ENCODE data around the gene BLM. TPM values are rescaled to one million over a fixed set of nuclear protein-coding genes. Genes with fewer than 3 reads are reported as not detected.

Gene BLM
- total and polyA plus RNA-seq, 7 experiments from 2014 or later = 2.8 to 53.1 (median 6.3) TPM

GRCh38 chr15:90857337-90857736 lies 140.2 kb downstream of the BLM start:
- ATAC-seq = no peak
- Histone ChIP-seq H3K27me3 (ENCODE audit: control insufficient read depth in 2 of 2, insufficient read depth in 2 of 2, low read length in 2 of 2) (no peaks in the 10 kb centered on the region), H3K27ac (ENCODE audit: low read depth, low read length) (no peak overlapping the region), H3K9me3 (ENCODE audit: control insufficient read depth in 2 of 3, low read length in 3 of 3) (no peaks in the 10 kb centered on the region), H3K36me3 (ENCODE audit: control insufficient read depth in 2 of 3, insufficient read depth in 3 of 3, low read length in 3 of 3) (no peaks in the 10 kb centered on the region), H3K4me1 (ENCODE audit: control insufficient read depth in 2 of 2, insufficient read depth in 2 of 2, low read length in 2 of 2) (peaks cover 11 to 15% of the 10 kb centered on the region in 2 donors), H3K4me3 (ENCODE audit: low read length) (no peak overlapping the region)
- DNase-seq = no peak
- CTCF ChIA-PET = no interaction called here
- Mint-ChIP-seq H3K27ac (peak overlapping the region in 5 of 9 donors; percentile 41 to 84 (median 73)), H3K4me3 (peak overlapping the region in 1 of 10 donors; percentile 35), H3K27me3 (no peaks in the 10 kb centered on the region), H3K4me1 (peaks cover 10 to 78% (median 29%) of the 10 kb centered on the region in 7 donors), H3K36me3 (peaks cover 0 to 20% (median 0%) of the 10 kb centered on the region in 5 donors), H3K9me3 (peaks cover 0 to 2% (median 0%) of the 10 kb centered on the region in 11 donors)
- intact Hi-C loops (cut with micrococcal nuclease) = loop anchor here (2.0 to 10.0 kb wide), 3 partner anchors 13 to 453 kb away; no protein-coding TSS in a partner anchor
- POLR2A ChIA-PET = no interaction called here

GRCh38 chr15:90857883-90858443 lies 140.8 kb downstream of the BLM start:
- Mint-ChIP-seq H3K27me3 (no peaks in the 10 kb centered on the region), H3K27ac (peak overlapping the region in 4 of 9 donors; percentile 15 to 76 (median 38)), H3K4me3 (peak overlapping the region in 1 of 10 donors; percentile 28), H3K36me3 (peaks cover 0 to 17% (median 0%) of the 10 kb centered on the region in 5 donors), H3K9me3 (peaks cover 0 to 2% (median 0%) of the 10 kb centered on the region in 11 donors), H3K4me1 (peaks cover 7 to 77% (median 25%) of the 10 kb centered on the region in 7 donors)
- no peak for ATAC-seq
- DNase-seq = no peak
- Histone ChIP-seq H3K27me3 (ENCODE audit: control insufficient read depth in 2 of 2, insufficient read depth in 2 of 2, low read length in 2 of 2) (no peaks in the 10 kb centered on the region), H3K4me1 (ENCODE audit: control insufficient read depth in 2 of 2, insufficient read depth in 2 of 2, low read length in 2 of 2) (peaks cover 8 to 9% of the 10 kb centered on the region in 2 donors), H3K4me3 (ENCODE audit: low read length) (no peak overlapping the region), H3K27ac (ENCODE audit: low read depth, low read length) (no peak overlapping the region), H3K36me3 (ENCODE audit: control insufficient read depth in 2 of 3, insufficient read depth in 3 of 3, low read length in 3 of 3) (no peaks in the 10 kb centered on the region), H3K9me3 (ENCODE audit: control insufficient read depth in 2 of 3, low read length in 3 of 3) (no peaks in the 10 kb centered on the region)
- ChIA-PET POLR2A (no interaction called here), CTCF (no interaction called here)
- intact Hi-C loops (cut with micrococcal nuclease) = loop anchor here (2.0 to 10.0 kb wide), 3 partner anchors 13 to 453 kb away; no protein-coding TSS in a partner anchor

- peak overlapping the region in 3 of 9 donors; percentile 51 to 76 (median 69) for H3K27ac Mint-ChIP-seq
- peaks cover 8 to 9% of the 10 kb centered on the region in 2 donors for H3K4me1 ChIP-seq (ENCODE audit: control insufficient read depth in 2 of 2, insufficient read depth in 2 of 2, low read length in 2 of 2)
- no peaks in the 10 kb centered on the region for H3K27me3 ChIP-seq (ENCODE audit: control insufficient read depth in 2 of 2, insufficient read depth in 2 of 2, low read length in 2 of 2)
- H3K27ac ChIP-seq (ENCODE audit: low read depth, low read length) = no peak overlapping the region
- POLR2A ChIA-PET = interaction anchor here (0.7 to 1.2 kb wide), 3 partner anchors 8 to 502 kb away, joined by 3 read pairs; no protein-coding TSS in a partner anchor
- H3K36me3 ChIP-seq (ENCODE audit: control insufficient read depth in 2 of 3, insufficient read depth in 3 of 3, low read length in 3 of 3) = no peaks in the 10 kb centered on the region
- H3K27me3 Mint-ChIP-seq = no peaks in the 10 kb centered on the region
- no peak overlapping the region for H3K4me3 ChIP-seq (ENCODE audit: low read length)
- no peak for DNase-seq
- H3K4me1 Mint-ChIP-seq = peaks cover 3 to 76% (median 19%) of the 10 kb centered on the region in 7 donors
- H3K36me3 Mint-ChIP-seq = peaks cover 0 to 14% (median 0%) of the 10 kb centered on the region in 5 donors
- H3K9me3 Mint-ChIP-seq = peaks cover 0 to 2% (median 0%) of the 10 kb centered on the region in 11 donors
- H3K9me3 ChIP-seq (ENCODE audit: control insufficient read depth in 2 of 3, low read length in 3 of 3) = no peaks in the 10 kb centered on the region
- H3K4me3 Mint-ChIP-seq = peak overlapping the region in 1 of 10 donors; percentile 53
- CTCF ChIA-PET = interaction anchor here (0.7 kb wide), 1 partner anchor 162 kb away, joined by 3 read pairs; no protein-coding TSS in a partner anchor
- no peak for ATAC-seq
- intact Hi-C loops (cut with micrococcal nuclease) = loop anchor here in 1 of 2 donors (10.0 kb wide), 1 partner anchor 455 kb away; no protein-coding TSS in a partner anchor
These were observed 142.3 kb downstream of the BLM start for GRCh38 chr15:90859234-90860131.

GRCh38 chr15:90860450-90860849 lies 143.3 kb downstream of the BLM start:
- POLR2A ChIA-PET = interaction anchor here (1.0 kb wide), 1 partner anchor 25 kb away, joined by 3 read pairs; no protein-coding TSS in a partner anchor
- Mint-ChIP-seq H3K4me1 (peaks cover 0 to 66% (median 18%) of the 10 kb centered on the region in 7 donors), H3K36me3 (peaks cover 0 to 12% (median 0%) of the 10 kb centered on the region in 5 donors), H3K27me3 (no peaks in the 10 kb centered on the region), H3K27ac (peak overlapping the region in 1 of 9 donors; percentile 53), H3K9me3 (peaks cover 0 to 2% (median 0%) of the 10 kb centered on the region in 11 donors), H3K4me3 (no peak overlapping the region)
- CTCF ChIA-PET = no interaction called here
- no peak overlapping the region for H3K4me3 ChIP-seq (ENCODE audit: low read length)
- no peaks in the 10 kb centered on the region for H3K27me3 ChIP-seq (ENCODE audit: control insufficient read depth in 2 of 2, insufficient read depth in 2 of 2, low read length in 2 of 2)
- no peaks in the 10 kb centered on the region for H3K36me3 ChIP-seq (ENCODE audit: control insufficient read depth in 2 of 3, insufficient read depth in 3 of 3, low read length in 3 of 3)
- intact Hi-C loops (cut with micrococcal nuclease) = no loop called here
- peaks cover 8 to 9% of the 10 kb centered on the region in 2 donors for H3K4me1 ChIP-seq (ENCODE audit: control insufficient read depth in 2 of 2, insufficient read depth in 2 of 2, low read length in 2 of 2)
- H3K27ac ChIP-seq (ENCODE audit: low read depth, low read length) = no peak overlapping the region
- ATAC-seq = no peak
- DNase-seq = no peak
- H3K9me3 ChIP-seq (ENCODE audit: control insufficient read depth in 2 of 3, low read length in 3 of 3) = no peaks in the 10 kb centered on the region

GRCh38 chr15:90860942-90861675 lies 144.0 kb downstream of the BLM start:
- Mint-ChIP-seq H3K27ac (peak overlapping the region in 1 of 9 donors; percentile 53), H3K9me3 (peaks cover 0 to 2% (median 0%) of the 10 kb centered on the region in 11 donors), H3K36me3 (peaks cover 0 to 12% (median 0%) of the 10 kb centered on the region in 5 donors), H3K4me1 (peaks cover 0 to 65% (median 15%) of the 10 kb centered on the region in 7 donors), H3K4me3 (no peak overlapping the region), H3K27me3 (no peaks in the 10 kb centered on the region)
- Histone ChIP-seq H3K4me3 (ENCODE audit: low read length) (no peak overlapping the region), H3K9me3 (ENCODE audit: control insufficient read depth in 2 of 3, low read length in 3 of 3) (no peaks in the 10 kb centered on the region), H3K27ac (ENCODE audit: low read depth, low read length) (no peak overlapping the region), H3K36me3 (ENCODE audit: control insufficient read depth in 2 of 3, insufficient read depth in 3 of 3, low read length in 3 of 3) (no peaks in the 10 kb centered on the region), H3K4me1 (ENCODE audit: control insufficient read depth in 2 of 2, insufficient read depth in 2 of 2, low read length in 2 of 2) (peaks cover 8 to 9% of the 10 kb centered on the region in 2 donors), H3K27me3 (ENCODE audit: control insufficient read depth in 2 of 2, insufficient read depth in 2 of 2, low read length in 2 of 2) (no peaks in the 10 kb centered on the region)
- no peak for ATAC-seq
- no peak for DNase-seq
- intact Hi-C loops (cut with micrococcal nuclease) = no loop called here
- ChIA-PET CTCF (no interaction called here), POLR2A (interaction anchor here (0.6 kb wide), 1 partner anchor 165 kb away, joined by 3 read pairs; no protein-coding TSS in a partner anchor)

- no peak overlapping the region for H3K27ac Mint-ChIP-seq
- Histone ChIP-seq H3K4me1 (ENCODE audit: control insufficient read depth in 2 of 2, insufficient read depth in 2 of 2, low read length in 2 of 2) (peaks cover 0 to 5% of the 10 kb centered on the region in 2 donors), H3K9me3 (ENCODE audit: control insufficient read depth in 2 of 3, low read length in 3 of 3) (no peaks in the 10 kb centered on the region)
These were observed 145.3 kb downstream of the BLM start for GRCh38 chr15:90862487-90862886.

More at GRCh38 chr15:90862487-90862886, 145.3 kb downstream of the BLM start:
- no peak for DNase-seq
- no peak for ATAC-seq
- Mint-ChIP-seq H3K9me3 (peaks cover 0 to 2% (median 0%) of the 10 kb centered on the region in 11 donors), H3K4me3 (no peak overlapping the region), H3K27me3 (no peaks in the 10 kb centered on the region), H3K36me3 (peaks cover 0 to 12% (median 0%) of the 10 kb centered on the region in 5 donors), H3K4me1 (peaks cover 0 to 64% (median 5%) of the 10 kb centered on the region in 7 donors)
- intact Hi-C loops (cut with micrococcal nuclease) = no loop called here
- Histone ChIP-seq H3K27me3 (ENCODE audit: control insufficient read depth in 2 of 2, insufficient read depth in 2 of 2, low read length in 2 of 2) (no peaks in the 10 kb centered on the region), H3K27ac (ENCODE audit: low read depth, low read length) (no peak overlapping the region), H3K36me3 (ENCODE audit: control insufficient read depth in 2 of 3, insufficient read depth in 3 of 3, low read length in 3 of 3) (no peaks in the 10 kb centered on the region), H3K4me3 (ENCODE audit: low read length) (no peak overlapping the region)
- POLR2A ChIA-PET = no interaction called here
- CTCF ChIA-PET = no interaction called here

All from naive thymus-derived CD4-positive, alpha-beta T cell (primary cell).